ENCODE data around the gene TRO. TPM values are rescaled to one million over a fixed set of nuclear protein-coding genes. Genes with fewer than 3 reads are reported as not detected.

TRO gene
- total RNA-seq, 1 experiment from 2014 or later, result not detected

- Mint-ChIP-seq H3K27me3 (ENCODE audit: insufficient read depth, unreplicated experiment) (peaks cover 14% of the 10 kb centered on the region), H3K36me3 (ENCODE audit: insufficient read depth, unreplicated experiment) (no peaks in the 10 kb centered on the region), H3K27ac (ENCODE audit: low read depth, unreplicated experiment) (no peak overlapping the region), H3K4me1 (ENCODE audit: insufficient read depth, unreplicated experiment) (no peaks in the 10 kb centered on the region), H3K4me3 (ENCODE audit: unreplicated experiment) (no peak overlapping the region), H3K9me3 (ENCODE audit: unreplicated experiment) (no peaks in the 10 kb centered on the region)
- TF ChIP-seq CTCF (IDR thresholded peaks at IDR 0.05; ENCODE audit: unreplicated experiment), result no peak
- CTCF ChIA-PET, result no interaction called here
- POLR2A ChIA-PET, result no interaction called here
- intact Hi-C loops (cut with micrococcal nuclease), result no loop called here
- DNase-seq (ENCODE audit: unreplicated experiment), result no peak
- BruUV-seq (replicated peaks), result no TSS peak
Observed at GRCh38 chrX:54937416-54937815, 16.8 kb downstream of the TRO start.

- Mint-ChIP-seq H3K4me3 (ENCODE audit: unreplicated experiment) (no peak overlapping the region), H3K4me1 (ENCODE audit: insufficient read depth, unreplicated experiment) (no peaks in the 10 kb centered on the region), H3K27me3 (ENCODE audit: insufficient read depth, unreplicated experiment) (peaks cover 45% of the 10 kb centered on the region), H3K36me3 (ENCODE audit: insufficient read depth, unreplicated experiment) (no peaks in the 10 kb centered on the region), H3K27ac (ENCODE audit: low read depth, unreplicated experiment) (no peak overlapping the region), H3K9me3 (ENCODE audit: unreplicated experiment) (no peaks in the 10 kb centered on the region)
- ChIA-PET CTCF (no interaction called here), POLR2A (no interaction called here)
- intact Hi-C loops (cut with micrococcal nuclease), result no loop called here
- no peak for TF ChIP-seq CTCF (IDR thresholded peaks at IDR 0.05; ENCODE audit: unreplicated experiment)
- DNase-seq (ENCODE audit: unreplicated experiment), result no peak
- no TSS peak for BruUV-seq (replicated peaks)
Observed at GRCh38 chrX:54944816-54945215, 24.2 kb downstream of the TRO start.

- H3K27ac Mint-ChIP-seq (ENCODE audit: low read depth, unreplicated experiment), result no peak overlapping the region
- no TSS peak for BruUV-seq (replicated peaks)
- no peak for TF ChIP-seq CTCF (IDR thresholded peaks at IDR 0.05; ENCODE audit: unreplicated experiment)
- intact Hi-C loops (cut with micrococcal nuclease), result no loop called here
- no peak overlapping the region for H3K4me3 Mint-ChIP-seq (ENCODE audit: unreplicated experiment)
- no peak for DNase-seq (ENCODE audit: unreplicated experiment)
- no peaks in the 10 kb centered on the region for H3K9me3 Mint-ChIP-seq (ENCODE audit: unreplicated experiment)
- no peaks in the 10 kb centered on the region for H3K36me3 Mint-ChIP-seq (ENCODE audit: insufficient read depth, unreplicated experiment)
- ChIA-PET POLR2A (no interaction called here), CTCF (no interaction called here)
- H3K4me1 Mint-ChIP-seq (ENCODE audit: insufficient read depth, unreplicated experiment), result no peaks in the 10 kb centered on the region
- H3K27me3 Mint-ChIP-seq (ENCODE audit: insufficient read depth, unreplicated experiment), result peaks cover 45% of the 10 kb centered on the region
Observed at GRCh38 chrX:54945224-54945623, 24.6 kb downstream of the TRO start.

- no peaks in the 10 kb centered on the region for H3K9me3 Mint-ChIP-seq (ENCODE audit: unreplicated experiment)
- H3K4me3 Mint-ChIP-seq (ENCODE audit: unreplicated experiment), result no peak overlapping the region
- intact Hi-C loops (cut with micrococcal nuclease), result no loop called here
- no peaks in the 10 kb centered on the region for H3K4me1 Mint-ChIP-seq (ENCODE audit: insufficient read depth, unreplicated experiment)
- H3K27me3 Mint-ChIP-seq (ENCODE audit: insufficient read depth, unreplicated experiment), result peaks cover 53% of the 10 kb centered on the region
- ChIA-PET CTCF (interaction anchor here (0.6 kb wide), 1 partner anchor 280 kb away, joined by 4 read pairs; no protein-coding TSS in a partner anchor), POLR2A (no interaction called here)
- BruUV-seq (replicated peaks), result no TSS peak
- no peaks in the 10 kb centered on the region for H3K36me3 Mint-ChIP-seq (ENCODE audit: insufficient read depth, unreplicated experiment)
- H3K27ac Mint-ChIP-seq (ENCODE audit: low read depth, unreplicated experiment), result no peak overlapping the region
- TF ChIP-seq CTCF (IDR thresholded peaks at IDR 0.05; ENCODE audit: unreplicated experiment), result no peak
- DNase-seq (ENCODE audit: unreplicated experiment), result no peak
Observed at GRCh38 chrX:54950730-54951375, 30.2 kb downstream of the TRO start.
